Suppressor macrophage treated with lipopolysaccharide for 1 hour (primary cell): Measurements from ENCODE around the gene SEMA5A.

Experiments used
- DNase-seq, 3 donors: peaks; one replicate each; pipeline ENCODE4 v3.0.0-alpha.2; 2020 to 2022

Gene SEMA5A

GRCh38 chr5:9318031-9318430 lies 227.8 kb downstream of the SEMA5A start:
- DNase-seq, result no peak

- no peak for DNase-seq
These were observed 229.1 kb downstream of the SEMA5A start for GRCh38 chr5:9316733-9317132.

GRCh38 chr5:9316041-9316440 lies 229.8 kb downstream of the SEMA5A start:
- DNase-seq, result no peak

GRCh38 chr5:9314558-9314957 lies 231.3 kb downstream of the SEMA5A start:
- no peak for DNase-seq

GRCh38 chr5:9313751-9314150 lies 232.1 kb downstream of the SEMA5A start:
- DNase-seq, result no peak

GRCh38 chr5:9307150-9307549 lies 238.7 kb downstream of the SEMA5A start:
- DNase-seq, result no peak

GRCh38 chr5:9302218-9302617 lies 243.7 kb downstream of the SEMA5A start:
- DNase-seq, result no peak

GRCh38 chr5:9301200-9301599 lies 244.7 kb downstream of the SEMA5A start:
- DNase-seq, result no peak

GRCh38 chr5:9297134-9297533 lies 248.7 kb downstream of the SEMA5A start:
- no peak for DNase-seq

- DNase-seq, result no peak
These were observed 250.4 kb downstream of the SEMA5A start for GRCh38 chr5:9295466-9295801.

- no peak for DNase-seq
These were observed 250.9 kb downstream of the SEMA5A start for GRCh38 chr5:9294793-9295465.

GRCh38 chr5:9288234-9288633 lies 257.6 kb downstream of the SEMA5A start:
- no peak for DNase-seq

- DNase-seq, result no peak
These were observed 261.0 kb downstream of the SEMA5A start for GRCh38 chr5:9284781-9285307.

- DNase-seq, result no peak
These were observed 261.6 kb downstream of the SEMA5A start for GRCh38 chr5:9284272-9284671.

GRCh38 chr5:9283473-9283872 lies 262.4 kb downstream of the SEMA5A start:
- no peak for DNase-seq

GRCh38 chr5:9283021-9283420 lies 262.9 kb downstream of the SEMA5A start:
- no peak for DNase-seq

GRCh38 chr5:9282211-9282610 lies 263.7 kb downstream of the SEMA5A start:
- DNase-seq, result no peak

- DNase-seq, result no peak
These were observed 266.1 kb downstream of the SEMA5A start for GRCh38 chr5:9279774-9280173.

GRCh38 chr5:9278921-9279603 lies 266.8 kb downstream of the SEMA5A start:
- no peak for DNase-seq

- no peak for DNase-seq
These were observed 276.9 kb downstream of the SEMA5A start for GRCh38 chr5:9269014-9269413.

GRCh38 chr5:9268226-9268625 lies 277.6 kb downstream of the SEMA5A start:
- DNase-seq, result no peak

- DNase-seq, result no peak
These were observed 280.2 kb downstream of the SEMA5A start for GRCh38 chr5:9265441-9266287.

- DNase-seq, result no peak
These were observed 281.6 kb downstream of the SEMA5A start for GRCh38 chr5:9264301-9264700.

- DNase-seq, result no peak
These were observed 282.2 kb downstream of the SEMA5A start for GRCh38 chr5:9263656-9264055.
